Daoy (cell line): ENCODE measurements around the gene EPHB4. TPM values are rescaled to one million over a fixed set of nuclear protein-coding genes. Genes with fewer than 3 reads are reported as not detected.
"Not testable (repeated sequence)": the region's sequence is repeated elsewhere in the genome, so short reads cannot be mapped to it uniquely, and the experiment has no call there.

Experiments used
- DNase-seq: peaks from one replicate; pipeline ENCODE4 v3.0.0-alpha.2; 2015; ENCODE audit warnings: low read depth
- total RNA-seq: library from RNA; depleted of rRNA; stranded (reverse); fragments of >200 nt; shearing (Covaris generic); gene quantifications from 2 replicates; pipeline ENCODE4 v1.2.3, GENCODE V29; 2014; rRNA removed

The EPHB4 gene
- total RNA-seq = 57.5 and 62.5 TPM in 2 replicates

DNA sequence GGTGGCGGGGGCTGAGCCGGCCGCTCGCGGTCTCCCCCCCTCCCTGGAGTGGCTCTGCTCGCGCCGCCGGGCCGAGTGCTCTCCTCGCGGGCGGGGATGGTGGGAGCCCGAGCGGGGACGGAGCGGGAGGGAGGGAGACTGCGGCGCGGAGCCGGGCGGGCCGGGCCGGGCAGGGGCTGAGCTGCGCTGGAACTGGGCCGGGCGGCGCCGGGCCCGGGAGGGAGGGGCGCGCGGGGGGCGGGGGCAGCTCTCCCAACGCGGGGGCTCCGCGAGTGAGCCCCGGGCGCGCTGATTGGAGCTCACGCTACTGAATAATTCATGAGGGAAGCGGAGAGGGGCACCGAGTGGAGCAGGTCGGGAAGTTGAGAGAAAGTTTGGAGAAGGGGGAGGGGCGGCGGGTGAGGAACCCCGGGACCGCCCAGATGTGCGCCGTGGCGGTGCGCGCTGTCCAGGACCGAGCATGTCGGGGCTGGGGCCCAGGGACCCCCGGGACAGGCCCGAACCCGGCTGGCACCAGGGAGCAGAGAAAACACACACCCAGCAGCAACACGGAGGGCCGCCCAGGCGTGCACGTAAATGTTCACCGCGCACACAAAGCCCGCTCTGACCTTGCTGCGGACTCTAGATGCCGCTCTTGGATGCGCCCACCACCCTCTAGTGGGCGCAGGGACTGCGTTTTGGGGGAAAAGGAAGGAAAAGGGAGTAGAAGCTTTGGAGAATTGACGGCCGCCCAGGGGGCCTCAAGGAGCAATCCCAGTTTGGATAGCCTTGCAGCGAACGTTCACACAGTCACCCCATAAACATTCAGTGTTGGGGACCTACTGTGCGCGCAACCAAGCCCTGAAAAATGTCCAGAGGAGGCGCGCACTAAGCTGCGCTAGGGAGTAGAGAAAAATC lies at the start of gene EPHB4:
EPHB4 (minus strand) TSS at position 194 of the 897 bp plus-strand sequence. CDS start 493 bp downstream, outside the sequence.
- peak; percentile 94 for DNase-seq

DNA sequence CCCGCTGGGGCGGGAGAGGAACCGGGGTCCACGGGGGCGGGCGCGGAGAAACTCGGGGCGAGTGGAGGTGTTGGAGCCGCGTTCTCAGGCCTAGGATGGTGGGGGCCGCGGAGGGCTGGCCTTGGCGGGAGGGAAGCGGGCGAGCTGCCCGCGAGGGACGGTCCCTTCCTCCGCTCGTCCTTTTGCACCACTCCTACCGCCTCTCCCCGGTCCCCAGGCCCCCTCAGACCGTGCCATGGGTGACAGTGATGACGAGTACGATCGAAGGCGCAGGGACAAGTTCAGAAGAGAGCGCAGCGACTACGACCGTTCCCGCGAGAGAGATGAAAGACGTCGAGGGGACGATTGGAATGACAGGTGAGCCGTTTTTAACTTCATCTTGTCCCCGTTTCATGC lies 48.0 kb upstream of the EPHB4 start:
- DNase-seq = peak; percentile 45

DNA sequence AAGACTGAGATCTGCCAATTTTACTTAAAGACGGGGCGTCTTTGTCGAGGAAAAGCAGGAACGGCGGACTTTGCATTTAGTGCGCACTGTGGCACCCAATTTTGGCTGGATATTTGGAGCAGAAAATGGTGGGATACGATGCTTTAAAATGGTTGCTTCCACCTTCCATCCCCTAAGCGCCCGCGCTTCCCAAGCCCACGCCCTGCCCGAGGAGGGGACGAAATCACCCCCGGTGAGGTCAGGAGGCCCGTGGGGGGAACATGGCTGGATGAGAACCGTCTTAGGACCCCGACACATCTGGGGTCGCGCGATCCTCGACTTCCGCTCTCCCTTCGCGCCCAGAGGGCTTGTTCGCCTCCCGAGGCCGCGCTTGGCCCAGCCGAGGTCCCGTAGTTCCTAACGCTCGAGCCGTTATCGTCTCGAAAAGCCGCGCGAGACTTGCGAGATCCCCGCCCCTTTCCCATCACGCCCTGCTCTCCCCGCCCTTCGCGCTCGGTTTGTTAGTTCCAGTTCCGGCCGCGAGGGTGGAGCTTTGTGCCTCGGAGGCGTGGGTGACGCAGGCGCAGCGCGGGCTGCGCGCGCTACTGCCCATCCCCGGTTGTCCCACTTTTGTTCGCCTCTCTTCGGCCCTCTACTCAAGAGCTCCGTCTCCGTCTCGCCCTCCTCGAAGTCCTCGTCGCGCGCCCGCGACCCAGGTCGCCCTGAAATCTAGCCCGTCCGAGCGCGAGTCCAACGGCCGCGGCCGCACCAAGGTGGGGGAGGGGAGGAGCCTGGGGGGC lies 47.4 kb upstream of the EPHB4 start, which contains the start of gene SRRT:
SRRT (plus strand) TSS at position 527 of the 779 bp plus-strand sequence. CDS start 488 bp downstream, outside the sequence.
- DNase-seq = peak; percentile 100

DNA sequence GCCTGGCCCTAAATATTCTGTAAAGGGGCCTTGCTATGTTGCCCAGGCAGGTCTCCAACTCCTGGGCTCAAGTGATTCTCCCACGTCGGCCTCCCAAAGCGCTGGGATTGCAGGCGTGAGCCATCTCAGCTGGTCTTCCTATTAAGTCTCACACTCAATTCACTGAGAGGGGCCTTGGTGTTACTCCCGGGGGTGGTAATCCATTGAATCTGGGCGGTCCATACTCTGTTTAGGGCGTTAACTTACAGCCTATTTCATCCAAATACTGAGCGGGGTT lies 46.9 kb upstream of the EPHB4 start:
- no peak for DNase-seq

DNA sequence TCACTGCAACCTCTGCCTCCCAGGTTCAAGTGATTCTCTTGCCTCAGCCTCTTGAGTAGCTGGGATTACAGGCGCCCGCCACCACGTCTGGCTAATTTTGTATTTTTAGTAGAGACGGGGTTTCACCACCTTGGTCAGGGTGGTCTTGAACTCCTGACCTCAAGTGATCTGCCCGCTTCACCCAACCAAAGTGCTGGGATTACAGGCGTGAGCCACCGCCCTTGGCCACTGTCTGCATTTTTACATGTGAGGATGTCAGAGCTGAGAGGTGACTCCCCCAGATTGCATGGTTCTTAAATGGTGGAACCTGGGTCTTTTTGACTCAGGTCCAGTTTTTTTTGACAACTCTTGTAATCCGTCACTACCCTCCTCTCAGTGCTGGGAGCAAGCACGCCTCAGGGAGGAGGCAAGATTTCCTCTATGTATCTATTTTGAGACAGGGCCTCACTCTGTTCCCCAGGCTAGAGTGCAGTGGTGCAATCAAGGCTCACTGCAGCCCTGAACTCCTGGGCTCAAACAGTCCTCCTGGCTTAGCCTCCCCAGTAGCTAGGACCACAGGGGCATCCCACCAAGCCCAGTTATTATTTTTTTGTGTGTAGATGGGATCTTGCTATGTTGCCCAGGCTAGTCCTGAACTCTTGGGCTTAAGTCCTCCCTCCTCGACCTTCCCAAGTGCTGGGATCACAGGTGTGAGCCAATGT lies 46.4 kb upstream of the EPHB4 start:
- no peak for DNase-seq

DNA sequence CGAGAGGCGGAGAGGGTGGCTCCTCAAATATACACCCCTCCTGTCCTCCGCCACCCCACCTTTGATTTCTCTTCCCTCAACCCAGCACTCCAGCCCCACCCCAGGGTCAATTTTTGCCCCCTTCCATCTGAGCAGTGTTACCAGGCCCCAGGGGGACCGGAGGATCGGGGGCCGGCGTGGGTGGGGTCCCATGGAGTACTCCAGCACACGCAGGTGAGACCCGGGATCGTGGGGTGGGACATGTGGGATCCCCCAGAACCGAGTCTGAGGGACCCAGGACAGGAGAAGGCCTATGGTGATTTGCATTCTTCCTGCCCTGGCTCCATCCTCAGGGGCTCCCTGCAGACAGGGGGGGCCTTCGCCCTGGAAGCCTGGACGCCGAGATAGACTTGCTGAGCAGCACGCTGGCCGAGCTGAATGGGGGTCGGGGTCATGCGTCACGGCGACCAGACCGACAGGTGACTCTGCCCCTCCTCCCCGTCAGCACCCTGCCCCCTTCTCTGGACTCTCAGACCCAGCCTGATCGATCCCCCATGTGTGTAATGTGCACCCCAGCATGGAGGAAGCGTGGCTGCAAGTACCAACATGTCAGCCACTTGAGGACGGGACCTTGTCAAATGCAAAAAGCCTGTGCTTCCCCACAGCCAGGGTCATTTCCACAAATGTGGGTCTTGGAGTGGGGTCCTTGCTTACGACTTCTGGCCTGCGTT lies 40.6 kb upstream of the EPHB4 start:
- no peak for DNase-seq

DNA sequence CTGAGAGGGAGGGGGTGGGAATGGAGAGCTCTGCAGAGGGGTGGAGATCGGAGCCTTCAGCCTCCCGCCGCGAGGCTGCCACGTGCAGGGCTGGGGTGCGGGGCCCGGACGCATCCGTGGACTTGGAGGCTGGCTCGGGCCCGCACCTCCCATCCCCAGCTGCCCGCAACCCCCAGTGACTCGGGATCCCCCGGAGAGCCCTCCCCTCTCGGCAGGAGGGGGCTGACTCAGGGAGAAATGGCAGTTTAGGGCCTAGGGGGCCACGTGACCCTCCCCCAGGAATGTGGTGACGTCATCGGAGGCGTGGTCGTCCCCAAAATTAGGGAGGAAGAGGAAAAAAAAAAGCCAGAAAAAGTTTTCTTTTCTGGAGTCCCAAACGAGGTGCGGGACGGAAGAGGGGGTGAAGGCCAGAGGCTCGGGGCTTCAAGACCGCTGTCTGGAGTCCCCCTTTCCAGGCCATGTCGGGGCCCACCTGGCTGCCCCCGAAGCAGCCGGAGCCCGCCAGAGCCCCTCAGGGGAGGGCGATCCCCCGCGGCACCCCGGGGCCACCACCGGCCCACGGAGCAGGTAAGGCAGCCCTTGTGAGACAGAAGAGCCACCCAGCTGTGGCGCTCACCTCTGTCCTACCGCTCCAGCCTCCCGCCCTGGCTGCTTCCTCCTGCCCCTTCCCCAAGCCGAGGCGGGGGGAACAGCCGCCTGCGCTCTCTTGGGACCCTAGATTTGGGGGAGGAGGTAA lies 39.9 kb upstream of the EPHB4 start, which contains the start of gene TRIP6:
TRIP6 (plus strand) TSS at position 348 of the 736 bp plus-strand sequence; CDS start at position 459, 111 bp downstream.
- peak; percentile 99 for DNase-seq

DNA sequence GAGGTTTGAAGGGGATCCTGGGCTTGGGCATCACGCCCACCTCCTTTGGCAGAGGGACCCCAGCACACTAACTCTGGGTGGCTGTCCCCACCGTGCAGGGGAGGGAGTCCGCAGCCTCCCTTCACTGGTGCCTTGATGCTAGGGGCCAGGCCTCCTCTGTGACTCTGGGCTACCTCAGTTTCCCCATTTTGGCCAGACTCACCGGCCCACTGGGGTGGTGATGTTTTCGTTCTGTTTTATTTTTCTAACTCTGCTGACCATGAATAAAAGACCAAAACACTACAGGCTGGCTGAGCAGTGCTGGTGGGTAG lies 39.4 kb upstream of the EPHB4 start:
- DNase-seq = peak; percentile 54

DNA sequence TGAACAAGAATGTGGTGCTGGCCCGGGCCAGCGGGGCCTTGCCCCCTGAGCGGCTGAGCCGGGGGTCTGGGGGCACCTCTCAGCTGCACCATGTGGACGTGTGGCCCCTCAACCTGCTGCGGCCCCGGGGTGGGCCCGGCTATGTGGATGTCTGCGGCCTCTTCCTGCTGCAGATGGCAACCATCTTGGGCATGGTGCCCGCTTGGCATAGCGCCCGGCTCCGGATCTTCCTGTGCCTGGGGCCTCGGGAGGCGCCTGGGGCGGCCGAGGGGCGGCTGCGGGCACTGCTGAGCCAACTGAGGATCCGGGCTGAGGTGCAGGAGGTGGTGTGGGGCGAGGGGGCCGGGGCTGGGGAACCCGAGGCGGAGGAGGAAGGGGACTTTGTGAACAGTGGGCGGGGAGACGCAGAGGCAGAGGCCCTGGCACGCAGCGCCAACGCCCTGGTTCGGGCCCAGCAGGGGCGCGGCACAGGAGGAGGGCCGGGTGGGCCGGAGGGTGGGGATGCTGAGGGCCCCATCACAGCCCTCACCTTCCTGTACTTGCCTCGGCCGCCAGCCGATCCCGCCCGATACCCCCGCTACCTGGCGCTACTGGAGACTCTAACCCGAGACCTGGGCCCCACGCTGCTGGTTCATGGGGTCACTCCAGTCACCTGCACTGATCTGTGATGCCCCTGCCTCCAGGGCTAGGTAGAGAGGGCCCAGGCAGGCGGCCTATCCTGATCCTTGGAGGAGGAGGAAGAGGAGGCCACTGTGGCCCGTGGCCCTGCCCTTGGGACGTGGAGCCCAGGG lies 38.8 kb upstream of the EPHB4 start:
- peak; percentile 93 for DNase-seq

DNA sequence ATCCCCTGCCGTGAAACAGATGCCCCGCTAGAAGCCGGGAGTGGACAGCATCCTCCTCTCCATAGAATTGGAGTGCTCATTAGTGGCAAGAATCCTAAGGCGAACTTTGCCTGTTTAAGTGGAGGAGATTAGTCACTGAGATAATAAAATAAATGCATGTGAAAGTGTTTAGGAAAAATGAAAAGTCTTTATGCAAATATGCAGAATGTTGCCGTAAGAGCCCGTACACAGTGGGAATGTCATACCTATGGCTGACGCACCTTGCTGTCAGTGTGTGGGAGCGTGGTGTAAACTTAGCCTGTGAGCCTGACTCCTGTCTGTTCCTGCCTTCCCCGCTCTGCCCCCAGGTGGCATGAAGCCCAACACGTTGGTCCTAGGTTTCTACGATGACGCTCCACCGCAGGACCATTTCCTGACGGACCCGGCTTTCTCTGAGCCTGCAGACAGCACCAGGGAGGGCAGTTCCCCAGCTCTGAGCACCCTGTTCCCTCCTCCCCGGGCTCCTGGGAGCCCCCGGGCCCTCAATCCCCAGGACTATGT lies 38.1 kb upstream of the EPHB4 start:
- DNase-seq = peak; percentile 98

DNA sequence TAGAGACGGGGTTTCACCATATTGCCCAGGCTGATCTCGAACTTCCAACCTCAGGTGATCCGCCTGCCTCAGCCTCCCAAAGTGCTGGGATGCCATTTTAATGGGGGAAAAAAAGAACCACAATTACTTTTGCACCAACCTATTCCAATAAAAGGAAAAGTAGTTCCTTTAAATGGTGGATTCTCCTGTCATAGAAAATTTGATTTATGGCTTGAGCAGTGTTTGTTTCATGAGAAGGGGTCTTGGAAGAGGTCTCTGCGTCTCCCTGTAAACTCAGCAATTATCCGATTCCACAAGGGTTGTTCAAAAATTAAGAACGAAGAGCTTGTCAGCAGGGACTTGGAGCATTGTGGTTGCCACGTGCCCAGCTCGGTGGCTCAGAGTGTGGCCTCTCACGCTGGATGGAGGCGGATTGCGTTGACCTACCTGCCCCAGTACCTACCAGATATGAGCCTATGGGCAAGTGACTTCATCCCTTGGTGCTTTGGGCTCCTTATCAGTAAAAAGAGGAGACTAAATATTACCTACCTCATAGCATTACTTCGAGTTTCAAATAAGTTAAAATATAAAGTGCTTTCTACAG lies 37.0 kb upstream of the EPHB4 start:
- no peak for DNase-seq

DNA sequence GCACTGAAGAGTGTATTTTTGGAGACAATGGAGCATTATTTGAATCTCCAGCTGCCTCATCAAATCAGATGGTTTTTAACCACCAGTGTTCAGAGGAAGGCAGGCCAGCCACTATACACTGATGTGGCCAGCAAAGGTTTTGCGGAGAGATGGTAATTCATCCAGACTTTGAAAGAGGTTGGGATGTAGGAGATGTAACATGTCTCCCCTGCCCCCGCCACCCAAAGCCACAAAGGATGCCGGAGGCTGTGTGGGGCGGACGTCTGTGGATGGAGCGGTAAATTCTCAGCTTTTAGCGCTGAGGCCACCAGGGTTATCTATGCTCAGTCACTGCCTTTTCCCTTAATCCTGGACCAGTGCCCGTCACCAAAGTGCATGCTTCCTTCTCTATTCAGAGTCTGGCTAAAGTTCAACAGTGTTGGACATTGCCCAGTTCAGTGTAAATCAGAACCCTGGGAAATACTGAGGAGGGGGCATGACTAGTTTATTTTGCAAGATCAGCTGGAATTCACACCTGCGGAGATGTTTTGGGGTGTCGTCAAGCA lies 36.2 kb upstream of the EPHB4 start:
- peak; percentile 79 for DNase-seq

DNA sequence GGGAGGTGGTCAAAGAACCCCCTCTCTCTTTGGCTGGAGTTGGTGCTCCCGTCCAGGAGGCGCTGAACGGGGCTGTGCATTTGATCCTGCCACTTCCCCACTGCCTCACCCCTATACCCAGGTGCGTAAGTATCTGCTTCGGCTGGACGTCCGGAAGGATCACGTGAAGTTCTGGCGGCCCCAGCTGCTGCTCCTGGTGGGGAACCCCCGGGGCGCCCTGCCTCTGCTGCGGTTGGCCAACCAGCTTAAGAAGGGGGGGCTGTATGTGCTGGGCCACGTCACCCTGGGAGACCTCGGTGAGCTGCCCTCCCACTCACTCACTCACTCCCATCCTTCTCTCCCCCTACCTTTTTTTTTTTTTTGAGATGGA lies 34.3 kb upstream of the EPHB4 start:
- no peak for DNase-seq

DNA sequence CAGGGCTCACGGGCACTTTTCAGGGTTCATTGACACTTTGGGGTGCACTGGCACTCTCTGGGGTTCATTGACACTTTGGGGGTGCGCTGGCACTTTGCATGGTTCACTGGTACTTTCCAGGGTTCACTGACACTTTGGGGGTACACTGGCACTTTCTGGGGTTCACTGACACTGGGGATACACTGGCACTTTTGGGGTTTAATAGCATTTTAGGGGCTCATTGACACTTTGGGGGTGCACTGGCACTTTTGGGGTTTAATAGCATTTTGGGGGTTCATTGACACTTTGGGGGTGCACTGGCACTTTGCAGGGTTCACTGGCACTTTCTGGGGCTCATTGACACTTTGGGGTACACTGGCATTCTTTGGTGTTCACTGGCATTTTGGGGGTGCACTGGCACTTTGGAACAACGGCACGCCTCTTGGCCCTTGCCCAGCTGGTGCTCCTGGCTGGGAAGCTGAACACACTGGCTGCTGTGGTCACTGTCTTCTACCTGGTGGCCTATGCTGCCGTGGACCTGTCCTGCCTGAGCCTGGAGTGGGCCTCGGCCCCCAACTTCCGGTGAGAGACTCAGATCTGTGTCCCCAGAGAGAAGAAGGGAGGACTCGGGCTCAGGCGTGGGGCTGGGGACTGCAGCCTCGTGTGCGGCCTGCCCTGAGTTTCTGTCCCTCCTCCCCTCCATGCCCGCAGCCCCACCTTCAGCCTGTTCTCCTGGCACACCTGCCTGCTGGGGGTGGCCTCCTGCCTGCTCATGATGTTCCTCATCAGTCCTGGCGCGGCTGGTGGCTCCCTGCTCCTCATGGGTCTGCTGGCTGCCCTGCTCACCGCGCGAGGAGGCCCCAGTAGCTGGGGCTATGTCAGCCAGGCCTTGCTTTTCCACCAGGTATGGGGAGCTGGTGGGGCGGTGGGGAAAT lies 33.6 kb upstream of the EPHB4 start:
- DNase-seq = no peak

DNA sequence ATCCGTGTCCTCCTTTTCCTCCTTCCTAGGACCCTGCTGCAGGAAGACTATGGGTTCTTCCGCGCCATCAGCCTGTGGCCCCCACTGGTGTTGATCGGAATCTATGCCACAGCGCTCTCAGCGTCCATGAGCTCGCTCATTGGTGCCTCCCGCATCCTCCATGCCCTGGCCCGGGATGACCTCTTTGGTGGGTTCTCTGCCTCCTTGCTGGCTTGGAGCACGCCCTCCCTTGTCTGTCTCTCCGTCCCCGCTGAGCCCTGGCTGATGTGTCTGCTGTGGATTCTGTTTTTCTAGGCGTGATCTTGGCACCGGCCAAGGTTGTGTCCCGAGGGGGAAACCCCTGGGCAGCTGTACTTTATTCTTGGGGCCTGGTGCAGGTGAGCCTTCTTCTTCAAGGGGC lies 32.5 kb upstream of the EPHB4 start:
- DNase-seq = no peak

DNA sequence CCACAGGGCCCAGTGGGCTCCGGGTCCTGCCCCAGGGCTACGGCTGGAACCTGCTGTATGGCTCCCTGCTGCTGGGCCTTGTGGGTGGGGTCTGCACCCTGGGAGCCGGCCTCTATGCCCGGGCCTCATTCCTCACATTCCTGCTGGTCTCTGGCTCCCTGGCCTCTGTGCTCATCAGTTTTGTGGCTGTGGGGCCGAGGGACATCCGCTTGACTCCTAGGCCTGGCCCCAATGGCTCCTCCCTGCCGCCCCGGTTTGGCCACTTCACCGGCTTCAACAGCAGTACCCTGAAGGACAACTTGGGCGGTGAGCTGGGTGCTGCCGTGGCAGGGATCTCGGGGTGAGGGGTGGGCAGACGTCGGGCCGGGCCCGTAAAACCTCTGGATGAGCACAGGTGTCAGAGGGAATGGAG lies 29.6 kb upstream of the EPHB4 start:
- DNase-seq = no peak

DNA sequence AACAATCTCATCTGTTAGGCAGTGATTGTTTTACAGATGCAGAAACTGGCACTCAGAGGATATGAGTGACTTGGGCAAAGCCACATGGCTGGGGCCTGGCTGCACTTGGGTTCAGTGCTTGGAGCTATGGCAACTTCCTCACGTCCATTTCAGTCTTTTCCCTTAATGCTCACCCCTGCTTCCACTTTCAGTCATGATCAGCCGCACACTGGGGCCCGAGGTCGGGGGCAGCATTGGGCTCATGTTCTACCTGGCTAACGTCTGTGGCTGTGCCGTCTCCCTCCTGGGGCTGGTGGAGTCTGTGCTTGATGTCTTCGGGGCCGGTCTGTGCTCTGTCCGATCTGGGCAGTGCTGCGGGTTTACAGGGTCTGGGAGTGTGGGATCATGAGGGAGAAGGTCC lies 28.2 kb upstream of the EPHB4 start:
- DNase-seq = no peak

DNA sequence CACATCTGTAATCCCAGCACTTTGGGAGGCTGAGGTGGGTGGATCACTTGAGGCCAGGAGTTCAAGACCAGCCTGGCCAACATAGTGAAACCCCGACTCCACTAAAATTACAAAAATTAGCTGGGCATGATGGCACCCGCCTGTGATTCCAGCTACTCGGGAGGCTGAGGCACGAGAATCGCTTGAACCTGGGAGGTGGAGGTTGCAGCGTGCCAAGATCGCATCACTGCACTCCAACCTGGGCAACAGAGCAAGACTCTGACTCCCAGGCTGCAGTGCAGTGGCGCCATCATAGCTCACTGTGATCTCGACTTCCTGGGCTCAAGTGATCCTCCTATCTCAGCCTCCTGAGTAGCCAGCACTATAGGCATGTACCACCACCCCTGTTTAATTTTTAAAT lies 27.6 kb upstream of the EPHB4 start:
- DNase-seq = not testable (repeated sequence)
